ENCODE measurements around the gene MRPS27. TPM values are rescaled to one million over a fixed set of nuclear protein-coding genes. Genes with fewer than 3 reads are reported as not detected.

Gene MRPS27
- 60.4 TPM for polyA plus RNA-seq (2013, experiment 1 of 2)
- 60.5 TPM for polyA plus RNA-seq (2013, experiment 2 of 2)

- Histone ChIP-seq H3K4me2 (ENCODE audit: low read length) (peak within 1 kb of the TSS; percentile 41), H3K27ac (ENCODE audit: low read depth, low read length) (peak within 1 kb of the TSS; percentile 76), H3K79me1 (ENCODE audit: low read length) (peaks cover 3% of the 10 kb centered on the region), H3K23ac (ENCODE audit: low read length) (no peak within 1 kb of the TSS), H3K36me3 (ENCODE audit: control insufficient read depth, insufficient read depth, low read length) (no peaks in the 10 kb centered on the region), H2BK15ac (replicated peaks; ENCODE audit: low read depth) (no peak within 1 kb of the TSS), H2BK5ac (ENCODE audit: low read length) (peak within 1 kb of the TSS; percentile 1), H4K5ac (ENCODE audit: low read length) (no peak within 1 kb of the TSS), H3K27me3 (ENCODE audit: insufficient read depth, low read length, poor library complexity) (no peaks in the 10 kb centered on the region), H3K4ac (ENCODE audit: low read depth, low read length) (peak within 1 kb of the TSS; percentile 40), H3K18ac (ENCODE audit: low read length) (peak within 1 kb of the TSS; percentile 13), H3K56ac (ENCODE audit: low read length) (peak within 1 kb of the TSS; percentile 93), H3K79me2 (ENCODE audit: control insufficient read depth, insufficient read depth, low read length) (peaks cover 12% of the 10 kb centered on the region), H4K8ac (ENCODE audit: low read depth, low read length) (peak within 1 kb of the TSS; percentile 67), H2BK120ac (ENCODE audit: low read depth, low read length) (no peak within 1 kb of the TSS), H3K4me3 (ENCODE audit: low read length) (peak within 1 kb of the TSS; percentile 87), H3K9ac (ENCODE audit: low read length) (peak within 1 kb of the TSS; percentile 82), H3K4me1 (ENCODE audit: control insufficient read depth, low read depth, low read length) (no peaks in the 10 kb centered on the region), H2AK5ac (ENCODE audit: low read length) (no peak within 1 kb of the TSS)
- peak; percentile 100 for DNase-seq
- no CpG with 5 or more reads among the region's 40 CpGs for WGBS (ENCODE audit: extremely low coverage, insufficient coverage, low lambda C conversion rate)
Observed at GRCh38 chr5:72319976-72320752, at the start of gene MRPS27, which contains the start of gene PTCD2. MRPS27 (minus strand) TSS chr5:72320240; CDS start chr5:72320221, 19 bp downstream. PTCD2 (plus strand) TSS chr5:72320373; CDS start chr5:72320383, 10 bp downstream.

DNA sequence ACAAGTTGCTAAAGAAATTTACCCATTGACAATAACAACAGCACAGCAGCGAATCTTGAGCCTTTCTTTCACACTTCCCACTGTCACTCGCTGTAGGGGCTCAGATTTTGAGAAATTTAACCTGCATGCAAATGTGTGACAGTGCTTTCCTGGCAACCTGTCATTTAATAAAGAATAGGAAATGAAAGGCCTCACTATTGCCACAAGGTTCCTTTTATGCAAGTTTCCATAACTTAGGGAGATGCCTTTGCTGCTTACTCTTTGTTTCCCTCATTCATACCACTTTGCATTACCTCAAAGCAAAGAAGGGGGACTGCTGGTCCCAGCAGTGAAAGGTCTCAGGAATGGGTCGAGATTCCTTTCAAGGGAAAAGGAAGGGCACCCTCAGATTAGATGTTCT is 49.7 kb upstream of the MRPS27 start:
- Histone ChIP-seq H2BK15ac (replicated peaks; ENCODE audit: low read depth) (no peak overlapping the region), H3K18ac (ENCODE audit: low read length) (no peak overlapping the region), H3K27me3 (ENCODE audit: insufficient read depth, low read length, poor library complexity) (no peaks in the 10 kb centered on the region), H3K4me3 (ENCODE audit: low read length) (no peak overlapping the region), H3K23ac (ENCODE audit: low read length) (no peak overlapping the region), H2BK120ac (ENCODE audit: low read depth, low read length) (no peak overlapping the region), H3K27ac (ENCODE audit: low read depth, low read length) (no peak overlapping the region), H3K4me2 (ENCODE audit: low read length) (no peak overlapping the region), H3K36me3 (ENCODE audit: control insufficient read depth, insufficient read depth, low read length) (no peaks in the 10 kb centered on the region), H3K56ac (ENCODE audit: low read length) (no peak overlapping the region), H3K79me1 (ENCODE audit: low read length) (no peaks in the 10 kb centered on the region), H3K79me2 (ENCODE audit: control insufficient read depth, insufficient read depth, low read length) (no peaks in the 10 kb centered on the region), H3K4ac (ENCODE audit: low read depth, low read length) (no peak overlapping the region), H3K9ac (ENCODE audit: low read length) (no peak overlapping the region), H4K8ac (ENCODE audit: low read depth, low read length) (no peak overlapping the region), H2BK5ac (ENCODE audit: low read length) (no peak overlapping the region), H3K4me1 (ENCODE audit: control insufficient read depth, low read depth, low read length) (no peaks in the 10 kb centered on the region), H2AK5ac (ENCODE audit: low read length) (no peak overlapping the region), H4K5ac (ENCODE audit: low read length) (no peak overlapping the region)
- no CpG with 5 or more reads among the region's 3 CpGs for WGBS (ENCODE audit: extremely low coverage, insufficient coverage, low lambda C conversion rate)
- no peak for DNase-seq

- Histone ChIP-seq H3K27me3 (ENCODE audit: insufficient read depth, low read length, poor library complexity) (no peaks in the 10 kb centered on the region), H3K4me2 (ENCODE audit: low read length) (no peak overlapping the region)
- WGBS (ENCODE audit: extremely low coverage, insufficient coverage, low lambda C conversion rate), result no CpG with 5 or more reads among the region's 1 CpG
Observed at GRCh38 chr5:72369301-72369700, 49.3 kb upstream of the MRPS27 start.

GRCh38 chr5:72368271-72368670 is 48.2 kb upstream of the MRPS27 start:
- Histone ChIP-seq H3K4me3 (ENCODE audit: low read length) (no peak overlapping the region), H3K4ac (ENCODE audit: low read depth, low read length) (no peak overlapping the region), H3K9ac (ENCODE audit: low read length) (no peak overlapping the region), H4K5ac (ENCODE audit: low read length) (no peak overlapping the region), H3K27me3 (ENCODE audit: insufficient read depth, low read length, poor library complexity) (no peaks in the 10 kb centered on the region), H3K23ac (ENCODE audit: low read length) (no peak overlapping the region), H3K79me1 (ENCODE audit: low read length) (no peaks in the 10 kb centered on the region), H3K4me1 (ENCODE audit: control insufficient read depth, low read depth, low read length) (no peaks in the 10 kb centered on the region), H2BK15ac (replicated peaks; ENCODE audit: low read depth) (no peak overlapping the region), H2AK5ac (ENCODE audit: low read length) (no peak overlapping the region), H3K4me2 (ENCODE audit: low read length) (no peak overlapping the region), H2BK120ac (ENCODE audit: low read depth, low read length) (no peak overlapping the region), H3K56ac (ENCODE audit: low read length) (no peak overlapping the region), H4K8ac (ENCODE audit: low read depth, low read length) (no peak overlapping the region), H3K79me2 (ENCODE audit: control insufficient read depth, insufficient read depth, low read length) (no peaks in the 10 kb centered on the region), H3K27ac (ENCODE audit: low read depth, low read length) (no peak overlapping the region), H2BK5ac (ENCODE audit: low read length) (no peak overlapping the region), H3K18ac (ENCODE audit: low read length) (no peak overlapping the region), H3K36me3 (ENCODE audit: control insufficient read depth, insufficient read depth, low read length) (no peaks in the 10 kb centered on the region)
- no peak for DNase-seq
- WGBS (ENCODE audit: extremely low coverage, insufficient coverage, low lambda C conversion rate), result no CpG with 5 or more reads among the region's 1 CpG

More at GRCh38 chr5:72369301-72369700, 49.3 kb upstream of the MRPS27 start:
- Histone ChIP-seq H3K9ac (ENCODE audit: low read length) (no peak overlapping the region), H3K36me3 (ENCODE audit: control insufficient read depth, insufficient read depth, low read length) (no peaks in the 10 kb centered on the region), H3K4me3 (ENCODE audit: low read length) (no peak overlapping the region), H3K79me1 (ENCODE audit: low read length) (no peaks in the 10 kb centered on the region), H2BK120ac (ENCODE audit: low read depth, low read length) (no peak overlapping the region), H2AK5ac (ENCODE audit: low read length) (no peak overlapping the region), H3K56ac (ENCODE audit: low read length) (no peak overlapping the region), H2BK5ac (ENCODE audit: low read length) (no peak overlapping the region), H3K27ac (ENCODE audit: low read depth, low read length) (no peak overlapping the region), H3K79me2 (ENCODE audit: control insufficient read depth, insufficient read depth, low read length) (no peaks in the 10 kb centered on the region), H3K4ac (ENCODE audit: low read depth, low read length) (no peak overlapping the region), H4K8ac (ENCODE audit: low read depth, low read length) (no peak overlapping the region), H2BK15ac (replicated peaks; ENCODE audit: low read depth) (no peak overlapping the region), H4K5ac (ENCODE audit: low read length) (no peak overlapping the region), H3K4me1 (ENCODE audit: control insufficient read depth, low read depth, low read length) (no peaks in the 10 kb centered on the region), H3K18ac (ENCODE audit: low read length) (no peak overlapping the region), H3K23ac (ENCODE audit: low read length) (no peak overlapping the region)
- DNase-seq, result no peak

- Histone ChIP-seq H2AK5ac (ENCODE audit: low read length) (no peak overlapping the region), H3K9ac (ENCODE audit: low read length) (no peak overlapping the region), H3K27ac (ENCODE audit: low read depth, low read length) (no peak overlapping the region), H3K18ac (ENCODE audit: low read length) (no peak overlapping the region), H3K4me2 (ENCODE audit: low read length) (no peak overlapping the region), H3K79me1 (ENCODE audit: low read length) (no peaks in the 10 kb centered on the region), H3K4me3 (ENCODE audit: low read length) (no peak overlapping the region), H3K56ac (ENCODE audit: low read length) (no peak overlapping the region), H3K4me1 (ENCODE audit: control insufficient read depth, low read depth, low read length) (no peaks in the 10 kb centered on the region), H3K79me2 (ENCODE audit: control insufficient read depth, insufficient read depth, low read length) (no peaks in the 10 kb centered on the region), H3K4ac (ENCODE audit: low read depth, low read length) (no peak overlapping the region), H2BK120ac (ENCODE audit: low read depth, low read length) (no peak overlapping the region), H4K5ac (ENCODE audit: low read length) (no peak overlapping the region), H3K36me3 (ENCODE audit: control insufficient read depth, insufficient read depth, low read length) (no peaks in the 10 kb centered on the region), H4K8ac (ENCODE audit: low read depth, low read length) (no peak overlapping the region), H2BK15ac (replicated peaks; ENCODE audit: low read depth) (no peak overlapping the region), H2BK5ac (ENCODE audit: low read length) (no peak overlapping the region), H3K23ac (ENCODE audit: low read length) (no peak overlapping the region), H3K27me3 (ENCODE audit: insufficient read depth, low read length, poor library complexity) (no peaks in the 10 kb centered on the region)
- peak; percentile 85 for DNase-seq
- WGBS (ENCODE audit: extremely low coverage, insufficient coverage, low lambda C conversion rate), result no CpG with 5 or more reads among the region's 7 CpGs
Observed at GRCh38 chr5:72366324-72366976, 46.4 kb upstream of the MRPS27 start.
